IPS-NIHi11 (cell line): ENCODE data around the gene OR4C46.
"Not testable (repeated sequence)": the region's sequence is repeated elsewhere in the genome, so short reads cannot be mapped to it uniquely, and the experiment has no call there.

Experiments
- DNase-seq: peaks from one replicate; pipeline ENCODE4 v3.0.0; 2012; ENCODE audit warnings: mixed read lengths, low spot score

The OR4C46 gene

GRCh38 chr11:54603898-54604297 lies at the start of gene OR4C46:
TSS of gene OR4C46 (minus strand) at chr11:54603998. CDS start at chr11:54603998, 0 bp downstream.
- DNase-seq, result no peak

DNA sequence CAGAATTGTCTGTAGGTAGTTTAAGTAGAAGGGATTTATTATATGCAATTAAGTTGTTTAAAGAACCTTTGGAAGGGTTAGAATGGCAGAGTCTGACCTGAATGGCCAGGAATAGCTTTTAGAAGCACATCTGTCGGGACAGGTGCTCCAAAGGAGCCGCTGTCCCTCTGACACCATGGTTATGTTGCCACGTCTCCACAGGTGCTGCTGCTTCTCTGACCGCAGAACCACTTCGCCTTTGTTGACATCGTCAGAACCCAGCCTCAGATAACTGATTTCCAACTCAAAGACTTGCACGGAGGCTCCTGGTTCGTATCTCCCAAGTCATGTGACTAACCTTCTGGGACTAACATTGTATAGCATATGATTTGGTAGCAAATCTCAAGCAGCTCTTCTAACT lies 41.8 kb upstream of the OR4C46 start:
- not testable (repeated sequence) for DNase-seq

DNA sequence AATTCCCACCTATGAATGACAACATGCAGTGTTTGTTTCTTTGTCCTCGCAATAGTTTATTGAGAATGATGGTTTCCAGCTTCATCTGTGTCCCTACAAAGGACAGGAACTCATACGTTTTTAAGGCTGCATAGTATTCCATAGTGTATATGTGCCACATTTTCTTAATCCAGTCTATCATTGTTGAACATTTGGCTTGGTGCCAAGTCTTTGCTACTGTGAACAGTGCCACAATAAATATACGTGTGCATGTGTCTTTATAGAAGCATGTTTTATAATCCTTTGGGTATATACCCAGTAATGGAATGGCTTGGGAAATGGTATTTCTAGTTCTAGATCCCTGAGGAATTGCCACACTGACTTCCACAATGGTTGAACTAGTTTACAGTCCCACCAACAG lies 42.4 kb downstream of the OR4C46 start:
- DNase-seq, result not testable (repeated sequence)

- no peak for DNase-seq
Measured at GRCh38 chr11:54558919-54559318, 44.9 kb downstream of the OR4C46 start.

- no peak for DNase-seq
Measured at GRCh38 chr11:54558407-54558806, 45.4 kb downstream of the OR4C46 start.
